Measurements from ENCODE around the gene FCGR3B. TPM values are rescaled to one million over a fixed set of nuclear protein-coding genes. Genes with fewer than 3 reads are reported as not detected.
"Not testable (repeated sequence)": the region's sequence is repeated elsewhere in the genome, so short reads cannot be mapped to it uniquely, and the experiment has no call there.

FCGR3B gene
- total RNA-seq, 3 donors from 2014 or later = 1.5 to 1.7 TPM; not detected in 1

- ATAC-seq; intact Hi-C loops (cut with DNase I, micrococcal nuclease); H3K4me3 ChIP-seq: not testable (repeated sequence)
Measured at GRCh38 chr1:161636189-161636782, 5.3 kb upstream of the FCGR3B start.

GRCh38 chr1:161634993-161635392, 4.0 kb upstream of the FCGR3B start:
- intact Hi-C loops (cut with DNase I, micrococcal nuclease); ATAC-seq; H3K4me3 ChIP-seq: not testable (repeated sequence)

More at GRCh38 chr1:161636189-161636782, 5.3 kb upstream of the FCGR3B start:
- H3K36me3 ChIP-seq (ENCODE audit: low read depth); H3K4me1 ChIP-seq (ENCODE audit: low read depth); DNase-seq; H3K9me3 ChIP-seq: not testable (repeated sequence)

GRCh38 chr1:161630128-161630742, 741 bp downstream of the FCGR3B start:
- H3K4me3 ChIP-seq; DNase-seq; intact Hi-C loops (cut with DNase I, micrococcal nuclease); H3K4me1 ChIP-seq (ENCODE audit: low read depth); H3K36me3 ChIP-seq (ENCODE audit: low read depth); H3K9me3 ChIP-seq: not testable (repeated sequence)
- peak; percentile 13 for ATAC-seq

More at GRCh38 chr1:161634993-161635392, 4.0 kb upstream of the FCGR3B start:
- not testable (repeated sequence) for H3K36me3 ChIP-seq (ENCODE audit: low read depth); H3K9me3 ChIP-seq; DNase-seq; H3K4me1 ChIP-seq (ENCODE audit: low read depth)

- H3K9me3 ChIP-seq; H3K36me3 ChIP-seq (ENCODE audit: low read depth); intact Hi-C loops (cut with DNase I, micrococcal nuclease); DNase-seq; H3K4me1 ChIP-seq (ENCODE audit: low read depth); H3K4me3 ChIP-seq: not testable (repeated sequence)
- ATAC-seq = peak; percentile 46
Measured at GRCh38 chr1:161626445-161627146, 4.4 kb downstream of the FCGR3B start.

- H3K4me3 ChIP-seq; intact Hi-C loops (cut with DNase I, micrococcal nuclease); DNase-seq; H3K9me3 ChIP-seq; ATAC-seq; H3K36me3 ChIP-seq (ENCODE audit: low read depth); H3K4me1 ChIP-seq (ENCODE audit: low read depth): not testable (repeated sequence)
Measured at GRCh38 chr1:161624605-161625004, 6.4 kb downstream of the FCGR3B start.

- peak; percentile 22 for ATAC-seq
- not testable (repeated sequence) for DNase-seq
Measured at GRCh38 chr1:161623401-161624051, 7.5 kb downstream of the FCGR3B start.

GRCh38 chr1:161622054-161622453, 8.9 kb downstream of the FCGR3B start:
- H3K36me3 ChIP-seq (ENCODE audit: low read depth); H3K9me3 ChIP-seq; intact Hi-C loops (cut with DNase I, micrococcal nuclease); H3K4me3 ChIP-seq; H3K4me1 ChIP-seq (ENCODE audit: low read depth): not testable (repeated sequence)
- ATAC-seq (peak; percentile 65), DNase-seq (peak in 1 of 3 donors; percentile 7)

More at GRCh38 chr1:161623401-161624051, 7.5 kb downstream of the FCGR3B start:
- H3K4me1 ChIP-seq (ENCODE audit: low read depth); intact Hi-C loops (cut with DNase I, micrococcal nuclease); H3K4me3 ChIP-seq; H3K9me3 ChIP-seq; H3K36me3 ChIP-seq (ENCODE audit: low read depth): not testable (repeated sequence)

GRCh38 chr1:161621181-161622000, 9.6 kb downstream of the FCGR3B start:
- H3K4me3 ChIP-seq; intact Hi-C loops (cut with DNase I, micrococcal nuclease); H3K36me3 ChIP-seq (ENCODE audit: low read depth); H3K4me1 ChIP-seq (ENCODE audit: low read depth); H3K9me3 ChIP-seq: not testable (repeated sequence)
- ATAC-seq = peak; percentile 54
- peak; percentile 44 to 65 (median 55) for DNase-seq

- ATAC-seq; H3K36me3 ChIP-seq (ENCODE audit: low read depth); H3K4me1 ChIP-seq (ENCODE audit: low read depth); H3K9me3 ChIP-seq; intact Hi-C loops (cut with DNase I, micrococcal nuclease); DNase-seq; H3K4me3 ChIP-seq: not testable (repeated sequence)
Measured at GRCh38 chr1:161620399-161620798, 10.6 kb downstream of the FCGR3B start.

GRCh38 chr1:161618517-161618916, 12.5 kb downstream of the FCGR3B start:
- ATAC-seq; H3K4me1 ChIP-seq (ENCODE audit: low read depth); H3K9me3 ChIP-seq; H3K36me3 ChIP-seq (ENCODE audit: low read depth); DNase-seq; H3K4me3 ChIP-seq; intact Hi-C loops (cut with DNase I, micrococcal nuclease): not testable (repeated sequence)

- DNase-seq; H3K9me3 ChIP-seq; H3K4me1 ChIP-seq (ENCODE audit: low read depth); H3K4me3 ChIP-seq; H3K36me3 ChIP-seq (ENCODE audit: low read depth); ATAC-seq; intact Hi-C loops (cut with DNase I, micrococcal nuclease): not testable (repeated sequence)
Measured at GRCh38 chr1:161616417-161616816, 14.6 kb downstream of the FCGR3B start.

GRCh38 chr1:161613142-161613514, 17.8 kb downstream of the FCGR3B start:
- H3K4me3 ChIP-seq; intact Hi-C loops (cut with DNase I, micrococcal nuclease); H3K36me3 ChIP-seq (ENCODE audit: low read depth); DNase-seq; ATAC-seq; H3K9me3 ChIP-seq; H3K4me1 ChIP-seq (ENCODE audit: low read depth): not testable (repeated sequence)

GRCh38 chr1:161612322-161613141, 18.4 kb downstream of the FCGR3B start:
- ATAC-seq (peak; percentile 97), DNase-seq (peak; percentile 89 to 95 (median 90))
- H3K4me3 ChIP-seq; H3K36me3 ChIP-seq (ENCODE audit: low read depth); intact Hi-C loops (cut with DNase I, micrococcal nuclease); H3K9me3 ChIP-seq; H3K4me1 ChIP-seq (ENCODE audit: low read depth): not testable (repeated sequence)

All from mucosa of descending colon (tissue), 3 donors.